Cardiac muscle cell (in vitro differentiated cells and primary cell): ENCODE measurements around the gene SMYD4. TPM values are rescaled to one million over a fixed set of nuclear protein-coding genes. Genes with fewer than 3 reads are reported as not detected.
"Not testable (repeated sequence)": the region's sequence is repeated elsewhere in the genome, so short reads cannot be mapped to it uniquely, and the experiment has no call there.

ENCODE experiments used
- DNase-seq, 2 donors: peaks; one replicate each; pipeline versions ENCODE4 v3.0.0 to v3.0.0-alpha.2; 2010 to 2017; ENCODE audit warnings: low read depth in 1 of 2, low spot score in 1 of 2
- H3K27ac ChIP-seq: fragments of 200-600 bp; sonication (generic); 2 replicates; pipeline ENCODE4 v1.5.1; 2016
- H3K27me3 ChIP-seq: fragments of 200-600 bp; sonication (generic); 2 replicates; pipeline ENCODE4 v1.6.0; 2016; ENCODE audit warnings: control low read depth
- H3K36me3 ChIP-seq: fragments of 200-600 bp; sonication (generic); 2 replicates; pipeline ENCODE4 v1.5.1; 2016; ENCODE audit warnings: control low read depth
- H3K4me1 ChIP-seq: fragments of 200-600 bp; sonication (generic); 2 replicates; pipeline ENCODE4 v1.8.1; 2017; ENCODE audit warnings: low read depth, mild to moderate bottlenecking, mixed run types
- H3K4me3 ChIP-seq: fragments of 200-600 bp; sonication (generic); 2 replicates; pipeline ENCODE4 v1.5.1; 2016; ENCODE audit warnings: mild to moderate bottlenecking
- H3K9me3 ChIP-seq: fragments of 200-600 bp; sonication (generic); 2 replicates; pipeline ENCODE4 v1.5.1; 2017; ENCODE audit warnings: low read depth, mild to moderate bottlenecking, control low read depth
- CTCF ChIP-seq: IDR thresholded peaks from 2 replicates; pipeline ENCODE4 v1.5.1; 2012; ENCODE audit warnings: low read depth, mild to moderate bottlenecking, low read length
- polyA plus RNA-seq: library from polyadenylated mRNA; unstranded; fragments of >200 nt; fragmentation: Nextera tagmentation; extraction: Ambion mirVana; gene quantifications from 2 replicates; pipeline ENCODE4 v1.2.1, GENCODE V29; 2016
- total RNA-seq: library from RNA; depleted of rRNA; stranded (reverse); fragments of >200 nt; gene quantifications from 2 replicates; pipeline ENCODE4 v1.2.3, GENCODE V29; 2016

Gene SMYD4
- total and polyA plus RNA-seq, 2 experiments from 2014 or later: 19.2 to 24.2 TPM

- Histone ChIP-seq H3K4me3 (no peak overlapping the region), H3K9me3 (no peaks in the 10 kb centered on the region)
These were observed 56.0 kb downstream of the SMYD4 start for GRCh38 chr17:1773696-1774181.

GRCh38 chr17:1773000-1773695 is 56.6 kb downstream of the SMYD4 start:
- Histone ChIP-seq H3K36me3 (peaks cover 15% of the 10 kb centered on the region), H3K27ac (peak overlapping the region; percentile 35)
- not testable (repeated sequence) for H3K4me1 ChIP-seq, H3K9me3 ChIP-seq, H3K4me3 ChIP-seq, H3K27me3 ChIP-seq
- DNase-seq: peak in 1 of 2 donors; percentile 86

More at GRCh38 chr17:1773696-1774181, 56.0 kb downstream of the SMYD4 start:
- Histone ChIP-seq H3K27ac (peak overlapping the region; percentile 35), H3K36me3 (peaks cover 16% of the 10 kb centered on the region), H3K27me3 (no peaks in the 10 kb centered on the region), H3K4me1 (no peaks in the 10 kb centered on the region)
- TF ChIP-seq CTCF: no peak
- DNase-seq: peak in 1 of 2 donors; percentile 92

- no peaks in the 10 kb centered on the region for H3K36me3 ChIP-seq
- H3K4me1 ChIP-seq: no peaks in the 10 kb centered on the region
- no peaks in the 10 kb centered on the region for H3K27me3 ChIP-seq
- TF ChIP-seq CTCF: no peak
- peak overlapping the region; percentile 16 for H3K27ac ChIP-seq
- no peak for DNase-seq
- H3K4me3 ChIP-seq: no peak overlapping the region
- no peaks in the 10 kb centered on the region for H3K9me3 ChIP-seq
These were observed 59.8 kb downstream of the SMYD4 start for GRCh38 chr17:1769822-1770477.

GRCh38 chr17:1767358-1767757 is 62.3 kb downstream of the SMYD4 start:
- Histone ChIP-seq H3K9me3 (no peaks in the 10 kb centered on the region), H3K4me1 (peaks cover 18% of the 10 kb centered on the region), H3K27me3 (no peaks in the 10 kb centered on the region), H3K27ac (no peak overlapping the region), H3K36me3 (no peaks in the 10 kb centered on the region), H3K4me3 (no peak overlapping the region)
- TF ChIP-seq CTCF: no peak
- DNase-seq: no peak

- H3K27me3 ChIP-seq: no peaks in the 10 kb centered on the region
- H3K36me3 ChIP-seq: no peaks in the 10 kb centered on the region
- H3K4me1 ChIP-seq: peaks cover 20% of the 10 kb centered on the region
- H3K27ac ChIP-seq: no peak overlapping the region
- no peaks in the 10 kb centered on the region for H3K9me3 ChIP-seq
- DNase-seq: no peak
- H3K4me3 ChIP-seq: no peak overlapping the region
- no peak for TF ChIP-seq CTCF
These were observed 63.1 kb downstream of the SMYD4 start for GRCh38 chr17:1766382-1767135.

GRCh38 chr17:1765576-1765975 is 64.1 kb downstream of the SMYD4 start:
- no peak for DNase-seq
- H3K36me3 ChIP-seq: no peaks in the 10 kb centered on the region
- no peak overlapping the region for H3K27ac ChIP-seq
- no peaks in the 10 kb centered on the region for H3K9me3 ChIP-seq
- peaks cover 20% of the 10 kb centered on the region for H3K4me1 ChIP-seq
- no peak for TF ChIP-seq CTCF
- H3K27me3 ChIP-seq: no peaks in the 10 kb centered on the region
- H3K4me3 ChIP-seq: no peak overlapping the region

GRCh38 chr17:1764705-1765104 is 65.0 kb downstream of the SMYD4 start:
- not testable (repeated sequence) for H3K36me3 ChIP-seq, H3K27ac ChIP-seq, H3K27me3 ChIP-seq, H3K4me3 ChIP-seq, H3K9me3 ChIP-seq, DNase-seq
- H3K4me1 ChIP-seq: peaks cover 20% of the 10 kb centered on the region
